GM23248 (cell line): ENCODE data around the gene IFNLR1.

ENCODE experiments used
- EZH2 ChIP-seq: fragments of 200-600 bp; sonication (generic); IDR thresholded peaks from 2 replicates; pipeline ENCODE4 v1.6.1; 2018; ENCODE audit warnings: antibody characterized with exemption, mild to moderate bottlenecking; ENCODE audit not compliant: insufficient read depth, poor library complexity, severe bottlenecking
- EZH2phosphoT487 ChIP-seq: fragments of 200-600 bp; sonication (generic); IDR thresholded peaks from 2 replicates; pipeline ENCODE4 v1.6.1; 2018; ENCODE audit warnings: antibody characterized with exemption, moderate library complexity, mild to moderate bottlenecking, low read depth; ENCODE audit not compliant: insufficient read depth

DNA sequence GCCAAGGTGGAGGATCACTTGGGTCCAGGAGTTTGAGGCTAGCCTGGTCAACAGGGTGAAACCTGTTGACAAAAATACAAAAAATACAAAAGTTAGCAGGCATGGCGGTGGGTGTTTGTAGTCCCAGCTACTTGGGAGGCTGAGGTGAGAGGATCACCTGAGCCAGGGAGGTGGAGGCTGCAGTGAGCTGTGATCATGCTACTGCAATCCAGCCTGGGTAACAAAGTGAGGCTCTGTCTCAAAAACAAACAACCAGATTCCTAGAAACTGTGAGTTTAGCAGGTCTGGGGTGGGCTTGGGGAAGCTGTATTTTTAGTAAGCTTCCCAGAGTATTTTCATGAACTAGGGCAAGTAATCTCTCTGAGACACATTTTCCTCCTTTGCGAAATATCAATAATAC, 70.0 kb downstream of the IFNLR1 start:
- TF ChIP-seq EZH2 (no peak), EZH2phosphoT487 (no peak)
